HG03469 (cell line): ENCODE results near the gene COMTD1.

ENCODE experiments used
- ATAC-seq: cut with Tn5 transposase; IDR thresholded peaks from one replicate; pipeline ENCODE4 v1.9.1; 2021; ENCODE audit warnings: mild to moderate bottlenecking, moderate library complexity, moderate number of reproducible peaks; ENCODE audit not compliant: unreplicated experiment

The COMTD1 gene

DNA sequence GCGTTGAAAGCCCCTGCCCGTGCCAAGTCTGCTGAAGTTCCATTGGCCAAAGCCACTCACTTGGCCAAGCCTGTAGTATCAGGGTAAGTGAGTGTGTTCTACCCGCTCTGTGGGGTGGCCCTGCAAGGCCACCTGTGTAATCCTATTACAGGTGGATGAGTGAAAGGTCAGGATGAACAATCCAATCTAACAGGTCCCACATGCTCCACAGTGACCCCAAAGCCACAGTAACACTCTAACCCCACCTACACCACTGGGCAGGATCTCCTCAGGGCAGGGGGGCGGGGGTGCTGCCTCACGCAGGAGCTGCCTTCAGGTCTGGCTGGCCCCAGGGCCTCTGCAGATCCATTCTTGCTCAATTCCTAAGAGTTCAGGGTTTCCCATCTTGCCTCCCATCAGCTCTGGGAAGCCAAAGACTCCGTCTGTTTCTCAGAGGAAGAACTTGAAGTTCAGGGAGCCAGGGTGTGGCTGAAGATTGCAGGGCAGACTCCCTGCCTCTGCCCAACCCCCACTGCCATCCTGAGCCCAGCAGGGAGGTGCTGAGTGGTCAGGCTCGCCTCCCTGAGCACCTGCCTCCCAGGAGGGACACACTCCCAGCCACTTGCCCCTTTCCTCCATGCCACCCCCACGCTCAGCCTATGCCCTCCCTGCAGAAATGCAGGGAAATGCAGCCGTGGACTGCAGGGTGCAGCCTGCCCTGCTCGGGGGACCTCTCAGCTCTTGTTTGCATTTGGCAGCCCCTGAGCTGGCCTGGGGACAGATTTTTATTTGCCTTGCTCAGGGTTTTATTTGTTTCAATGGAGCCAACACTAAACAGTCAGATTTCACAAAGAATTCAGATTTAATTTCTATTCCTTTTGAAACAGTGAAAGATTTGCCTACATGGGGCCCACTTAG, 9.8 kb upstream of the COMTD1 start:
- no peak for ATAC-seq

DNA sequence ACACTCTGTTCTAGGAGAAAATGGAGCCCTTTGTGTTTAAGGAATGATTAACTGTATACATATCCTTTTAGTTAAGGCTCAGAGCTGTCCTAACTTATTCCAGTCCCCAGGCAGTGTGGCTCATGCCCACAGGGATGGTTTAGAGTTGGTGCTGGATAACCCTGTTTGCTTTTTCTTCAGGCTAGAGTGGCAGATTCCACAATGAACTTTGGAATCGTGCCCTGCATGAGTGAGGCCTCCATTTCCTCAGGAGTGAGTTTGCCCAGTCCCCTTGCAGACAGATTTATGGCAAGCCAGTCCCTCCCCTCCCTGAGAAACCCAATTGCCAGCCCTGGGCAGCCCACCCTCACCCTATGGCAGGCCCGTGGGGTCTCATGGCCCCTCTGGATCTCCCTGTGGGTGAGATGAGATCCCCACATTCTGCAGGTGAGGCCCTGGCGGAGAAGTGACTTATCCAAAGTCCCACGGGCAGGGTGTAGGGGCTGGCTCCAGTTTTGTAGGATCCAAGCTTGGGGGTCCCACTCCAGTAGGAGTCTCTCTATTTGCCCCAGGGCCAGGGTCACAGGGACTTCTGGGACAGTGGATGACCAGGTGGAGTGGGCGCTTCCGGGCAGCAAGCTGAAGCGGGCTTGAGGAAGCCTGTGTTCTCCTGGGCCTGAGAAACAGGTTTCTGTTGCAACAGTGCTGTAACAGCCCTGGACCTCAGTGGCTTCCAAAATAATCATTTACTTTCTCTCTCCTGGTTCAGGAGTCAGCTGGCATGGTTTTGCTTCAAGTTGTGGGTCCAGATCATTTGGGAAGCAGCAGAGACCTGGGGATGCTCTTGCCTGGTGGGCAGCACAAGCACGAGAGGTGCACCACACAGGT, 9.0 kb upstream of the COMTD1 start:
- ATAC-seq = no peak

DNA sequence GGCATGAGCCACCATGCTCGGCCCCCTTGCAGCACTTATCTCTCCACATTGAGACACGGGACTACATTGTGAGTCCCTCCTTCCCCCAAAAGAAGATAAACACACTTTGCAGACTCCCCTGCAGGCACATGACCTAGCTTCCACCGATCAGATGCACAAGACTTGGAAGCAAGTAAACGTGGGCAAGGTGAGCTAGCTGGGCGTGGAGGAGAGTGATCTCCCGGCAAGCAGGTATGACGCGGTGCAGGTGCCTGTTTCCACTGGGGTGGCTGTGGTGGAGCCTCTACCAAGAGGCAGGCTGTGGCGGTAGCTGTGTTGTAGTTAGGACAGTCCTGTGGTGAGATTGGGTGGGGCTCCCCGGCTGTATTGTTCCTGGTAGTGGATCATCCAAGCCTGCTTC, 7.7 kb upstream of the COMTD1 start:
- no peak for ATAC-seq

DNA sequence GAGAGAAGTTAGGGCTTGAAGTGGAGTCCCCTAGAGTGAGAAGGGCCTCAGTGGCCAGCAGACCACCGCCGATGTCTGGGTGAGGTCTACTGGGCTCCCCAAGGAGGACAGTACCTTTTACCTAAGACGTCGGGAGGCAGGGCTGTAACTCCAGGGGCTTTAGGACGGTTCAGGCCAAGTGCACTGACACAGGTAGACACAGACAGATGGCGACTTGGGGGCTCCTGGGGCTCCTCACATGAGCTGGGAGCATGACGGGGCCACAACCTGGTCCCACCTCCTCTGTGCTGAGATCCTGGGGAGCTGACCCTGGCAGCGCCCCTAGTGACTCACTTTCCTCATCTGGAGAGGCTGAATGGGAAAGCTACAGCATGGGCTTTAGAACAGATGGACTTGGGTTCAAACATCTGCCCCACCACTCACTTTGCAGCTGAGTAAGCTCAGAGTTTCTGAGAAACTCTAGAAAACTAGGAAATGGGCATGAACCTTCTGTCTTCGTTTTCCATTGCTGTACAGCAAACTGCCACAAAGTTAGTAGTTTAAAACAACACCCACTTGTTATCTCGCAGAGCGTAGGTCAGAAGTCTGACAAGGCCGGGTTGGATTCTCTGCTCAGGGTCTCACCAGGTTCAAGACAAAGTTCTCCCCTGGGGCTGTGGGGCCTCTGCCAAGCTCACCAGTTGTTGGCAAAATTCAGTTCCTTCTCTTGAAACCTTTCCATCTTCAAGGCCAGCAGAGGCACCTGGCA, 4.7 kb upstream of the COMTD1 start:
- ATAC-seq = no peak

DNA sequence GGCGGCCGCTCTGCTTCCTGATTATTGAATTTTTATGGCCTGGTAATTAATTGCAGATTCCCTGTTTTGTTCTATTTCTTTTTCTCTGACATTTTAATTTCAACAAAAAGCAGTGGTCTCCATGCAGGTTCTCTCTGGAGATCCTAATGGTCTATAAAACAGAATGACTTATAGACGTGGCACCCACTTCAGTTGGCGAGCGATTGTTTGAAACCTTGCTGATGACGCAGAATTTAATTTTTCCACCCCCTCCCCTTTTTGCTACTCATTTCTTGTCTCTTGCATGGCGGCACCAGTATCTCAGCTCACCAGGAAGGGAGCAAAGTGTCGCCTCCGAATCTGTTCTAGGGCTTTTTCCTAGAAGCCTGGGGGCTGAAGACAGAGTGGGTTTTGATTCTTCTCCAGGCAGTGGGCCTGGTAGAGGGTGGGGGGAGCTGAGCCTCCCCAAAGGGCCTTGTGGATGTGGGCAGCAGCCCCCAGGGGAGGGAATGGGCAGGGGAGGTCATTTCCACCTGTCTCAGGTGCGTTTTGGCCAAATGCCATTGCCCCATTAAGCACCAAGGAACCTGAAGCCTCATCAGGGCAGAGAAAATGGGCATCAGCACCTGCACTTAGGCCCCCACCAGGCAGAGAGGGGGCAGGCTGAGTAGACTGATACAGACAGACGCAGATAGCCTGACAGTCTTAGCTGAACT, 3.5 kb upstream of the COMTD1 start:
- no peak for ATAC-seq

DNA sequence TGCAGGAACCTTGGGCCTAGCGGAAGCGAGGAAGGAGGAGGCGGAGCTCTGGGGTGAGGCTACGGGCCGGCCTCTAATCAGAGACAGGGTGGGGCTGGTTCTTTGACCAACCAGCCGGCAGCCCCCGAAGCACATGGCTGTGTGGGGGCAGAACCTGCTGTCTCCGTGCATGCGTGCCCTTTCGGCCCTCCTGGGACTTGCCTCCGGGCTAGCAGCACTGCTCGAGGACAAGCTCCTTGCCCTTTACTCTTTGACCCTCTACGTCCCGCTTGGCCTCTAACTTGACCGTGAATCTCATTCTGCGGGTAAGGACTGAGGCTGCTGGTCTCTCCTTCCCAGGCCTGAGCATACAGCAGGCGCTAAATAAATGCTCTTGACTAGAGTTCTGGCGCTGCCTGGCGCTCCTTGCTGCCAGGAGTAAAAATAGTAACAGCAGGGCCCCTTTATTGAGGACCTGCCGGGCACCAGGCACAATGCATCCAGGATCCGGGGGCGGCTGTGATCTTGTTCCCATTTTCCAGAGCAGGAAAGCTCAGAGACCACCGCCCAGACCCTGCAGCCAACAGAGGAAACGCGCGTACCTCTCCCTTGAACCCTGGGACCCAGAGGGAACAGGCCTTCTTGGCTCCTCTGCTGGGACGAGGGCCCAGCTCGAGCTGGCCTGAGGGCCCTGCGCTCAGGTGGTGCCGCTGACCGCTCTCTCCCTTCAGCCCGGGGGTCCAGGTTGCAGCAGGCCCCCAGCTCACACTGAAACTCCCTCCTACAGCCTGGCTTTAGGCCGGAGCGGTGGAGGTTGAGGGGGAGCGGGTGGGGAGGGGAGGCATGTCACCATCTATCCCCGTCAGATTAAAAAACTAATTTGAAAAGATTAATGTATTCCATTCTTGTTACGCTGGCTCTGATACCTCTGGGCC, 2.7 kb upstream of the COMTD1 start:
- ATAC-seq = no peak

DNA sequence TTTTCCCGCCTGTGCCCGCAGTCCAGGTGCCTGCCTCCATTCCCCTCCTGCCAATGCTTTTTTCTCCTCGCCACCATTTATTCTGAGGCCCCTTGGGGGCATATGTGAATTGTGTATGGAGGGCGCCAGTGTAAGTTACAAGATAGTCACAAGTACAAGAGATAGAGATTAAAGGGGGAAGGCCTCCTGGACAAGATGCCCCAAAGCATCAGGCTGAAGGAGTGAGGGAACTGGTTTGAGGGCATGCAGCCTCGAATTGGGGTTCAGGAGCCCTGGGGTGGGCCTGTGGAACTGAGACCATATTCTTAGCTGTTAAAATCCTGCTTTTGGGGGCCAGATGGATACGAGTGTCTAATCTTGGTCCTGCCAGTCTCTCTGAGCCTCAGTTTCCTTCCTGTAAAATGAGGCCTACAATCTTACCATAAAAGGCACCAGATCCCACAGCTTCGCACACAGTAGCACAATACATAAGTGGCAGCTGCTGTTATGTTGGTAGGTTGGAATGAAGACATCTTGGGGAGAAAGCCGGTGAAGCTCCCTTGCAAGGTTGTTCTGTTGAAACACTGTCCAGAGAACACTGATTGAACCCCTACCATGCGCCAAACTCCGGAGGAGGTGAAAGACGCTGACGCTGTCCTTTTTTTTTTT, 545 bp upstream of the COMTD1 start:
- ATAC-seq = no peak

DNA sequence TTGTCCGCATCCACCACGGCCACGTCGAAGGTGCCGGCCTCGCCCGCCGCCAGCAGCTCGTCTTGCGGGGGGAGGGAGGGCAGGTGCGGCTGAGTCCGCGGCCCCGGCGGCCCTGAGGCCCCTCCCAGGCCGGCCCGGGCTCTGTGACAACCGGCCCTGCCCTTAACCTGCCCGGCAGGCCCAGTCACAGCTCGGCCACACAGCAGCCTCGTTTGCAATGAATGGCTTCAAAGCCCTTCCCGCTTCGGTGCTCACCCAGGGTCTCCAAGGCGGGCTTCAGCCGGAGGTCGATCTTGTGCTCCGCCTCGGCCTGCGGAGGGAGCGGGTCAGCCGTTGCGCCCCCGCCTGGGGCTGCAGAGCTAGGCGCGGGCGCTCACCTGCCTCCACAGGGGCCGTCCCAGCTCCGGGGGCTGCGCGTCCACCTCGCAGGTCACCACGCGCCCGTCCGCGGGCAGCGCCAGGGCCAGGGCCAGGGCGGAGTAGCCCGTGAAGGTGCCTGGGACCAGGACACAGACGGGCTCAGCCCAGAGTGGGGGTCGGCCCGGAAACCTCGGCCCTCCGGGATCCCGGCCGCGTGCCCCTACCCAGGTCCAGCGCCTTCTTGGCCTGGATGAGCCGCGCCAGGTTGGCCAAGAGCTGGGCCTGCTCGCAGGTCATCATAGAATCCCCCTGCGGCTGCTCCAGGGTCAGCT, 928 bp downstream of the COMTD1 start:
- no peak for ATAC-seq

DNA sequence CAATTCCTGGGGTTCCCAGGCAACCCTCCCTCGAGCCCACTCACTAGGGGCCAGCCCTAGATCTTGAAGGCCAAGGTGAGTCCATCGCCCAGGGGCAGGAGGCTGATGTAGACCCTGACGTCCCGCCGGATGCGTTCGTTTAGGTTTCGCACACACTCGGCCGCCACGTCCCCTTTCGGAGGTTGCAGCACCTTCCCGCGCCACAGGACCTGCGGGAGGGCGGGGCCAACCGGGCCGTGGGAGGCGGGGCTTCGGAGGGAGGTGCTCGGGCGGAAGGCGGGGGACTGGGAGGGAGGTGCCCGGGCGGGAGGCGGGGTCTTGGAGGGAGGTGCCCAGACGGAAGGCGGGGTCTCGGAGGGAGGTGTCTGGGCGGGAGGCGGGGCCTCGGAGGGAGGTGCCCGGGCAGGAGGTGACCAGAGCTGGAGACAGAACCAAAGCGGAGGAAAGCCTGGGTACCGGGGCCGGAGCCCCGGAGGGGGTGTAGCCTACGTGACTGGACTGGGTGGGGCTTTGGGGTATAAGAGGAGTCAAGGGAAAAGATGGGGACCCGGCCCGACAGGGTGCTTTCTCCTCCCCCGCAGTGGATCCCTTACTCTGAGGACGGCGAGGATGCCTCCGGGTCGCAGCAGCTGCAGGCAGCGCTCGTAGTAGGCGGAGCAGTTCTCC, 1.6 kb downstream of the COMTD1 start:
- ATAC-seq = peak; percentile 19

DNA sequence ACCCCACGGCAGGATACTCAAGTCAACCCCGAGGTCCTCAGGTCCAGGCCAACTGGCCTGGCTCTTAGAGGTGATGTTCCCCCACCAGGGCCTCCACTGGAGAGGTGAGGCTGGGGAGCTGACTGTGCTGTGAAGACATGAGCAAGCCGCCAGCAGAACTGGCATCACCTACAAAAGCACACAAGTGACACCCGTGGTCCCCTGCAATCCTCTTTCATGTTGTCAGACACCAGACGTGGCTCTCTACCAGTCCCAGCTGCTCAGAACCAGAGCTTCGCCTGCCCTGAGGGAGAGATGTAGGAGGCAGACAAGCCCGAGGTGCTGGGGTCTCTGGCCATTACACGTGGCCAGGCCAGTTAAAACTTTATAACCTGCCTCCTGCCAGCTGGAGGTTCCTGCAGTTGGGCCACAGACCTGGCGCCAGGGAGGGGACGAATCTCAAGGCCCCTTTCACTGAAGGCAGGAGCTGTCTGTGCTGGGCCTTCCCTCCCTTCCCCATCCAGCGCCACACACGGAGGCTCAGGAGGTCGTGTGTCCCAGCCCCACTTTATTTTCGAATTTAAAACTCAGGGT, 2.2 kb downstream of the COMTD1 start:
- ATAC-seq = no peak

DNA sequence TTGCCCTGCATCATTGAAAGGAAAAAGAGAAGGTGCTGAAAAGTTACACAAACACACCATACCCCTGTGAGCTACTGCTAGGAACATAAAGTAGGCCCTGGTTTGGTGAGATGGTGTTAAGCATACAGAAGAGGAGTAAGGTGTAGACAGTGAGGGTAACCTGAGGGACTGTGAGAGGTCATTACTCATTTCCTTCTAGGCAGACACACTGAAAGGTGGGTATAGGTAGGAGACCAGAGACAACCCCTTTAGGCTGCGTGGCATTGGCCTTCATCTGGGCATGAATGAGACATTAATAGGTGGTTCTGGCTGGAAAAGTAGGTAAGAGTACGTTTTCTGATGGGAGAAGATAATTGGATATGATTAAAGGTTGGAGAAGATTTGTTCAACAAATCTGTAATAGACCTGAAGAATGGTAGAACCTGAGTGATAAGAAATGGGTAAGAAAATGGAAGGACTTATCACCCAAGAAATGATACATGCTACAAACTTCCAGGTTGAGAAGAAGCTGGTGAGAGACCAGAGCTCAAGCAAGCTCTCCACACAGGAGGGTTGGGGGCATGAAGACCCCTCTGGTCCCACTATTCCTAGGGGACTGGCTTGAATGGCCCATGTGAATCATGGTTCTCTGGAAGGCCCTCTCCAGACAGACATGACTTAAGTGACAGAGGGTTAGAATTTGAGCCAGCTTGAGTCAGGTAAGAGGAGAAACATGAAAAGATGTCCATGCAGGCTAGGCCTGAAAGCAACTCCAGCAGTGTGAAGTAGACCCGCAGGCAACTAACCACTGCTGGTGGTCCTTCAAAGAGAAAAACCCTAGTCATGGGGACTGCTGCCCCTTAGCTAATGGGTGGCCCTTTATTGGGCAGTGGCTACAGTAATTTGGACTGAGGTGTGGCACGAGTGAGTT, 3.8 kb downstream of the COMTD1 start:
- ATAC-seq = no peak

DNA sequence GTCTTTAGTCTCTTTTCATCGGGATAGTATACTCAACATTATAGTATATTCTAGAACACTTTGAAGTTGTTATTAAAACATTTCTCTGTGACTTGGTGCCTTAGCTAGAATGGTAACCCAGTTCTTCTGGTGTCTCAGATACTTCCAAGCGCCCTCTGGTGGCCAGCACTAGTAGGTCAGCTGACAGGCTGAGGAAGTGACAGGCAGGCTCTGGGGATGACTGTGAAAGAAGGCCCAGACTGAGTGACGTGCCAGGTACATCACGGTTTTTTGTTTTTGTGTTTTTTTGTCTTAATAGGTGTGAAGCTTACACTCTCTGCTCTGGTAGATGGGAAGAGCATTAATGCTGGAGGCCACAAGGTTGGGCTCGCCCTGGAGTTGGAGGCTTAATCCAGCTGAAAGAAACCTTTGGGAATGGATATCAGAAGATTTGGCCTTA, 5.1 kb downstream of the COMTD1 start:
- peak; percentile 33 for ATAC-seq

DNA sequence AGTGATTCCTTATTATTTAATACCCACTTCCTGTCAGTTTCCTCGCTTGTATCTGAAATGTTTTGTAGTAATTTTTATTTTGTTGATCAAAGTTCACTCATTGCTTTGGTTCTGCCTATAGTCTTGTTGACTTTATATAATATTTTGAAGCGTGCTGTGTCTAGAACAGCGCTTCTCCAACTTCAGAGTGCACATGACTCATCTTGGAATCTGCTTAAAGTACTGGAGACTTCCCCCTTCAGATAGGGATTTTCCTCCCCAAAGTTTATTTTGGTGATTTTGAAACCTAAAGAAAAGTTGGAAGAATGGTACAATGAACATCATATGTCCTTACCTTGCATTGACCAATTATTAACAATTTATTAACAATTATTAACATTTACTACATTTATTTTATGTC, 5.8 kb downstream of the COMTD1 start:
- ATAC-seq = no peak

DNA sequence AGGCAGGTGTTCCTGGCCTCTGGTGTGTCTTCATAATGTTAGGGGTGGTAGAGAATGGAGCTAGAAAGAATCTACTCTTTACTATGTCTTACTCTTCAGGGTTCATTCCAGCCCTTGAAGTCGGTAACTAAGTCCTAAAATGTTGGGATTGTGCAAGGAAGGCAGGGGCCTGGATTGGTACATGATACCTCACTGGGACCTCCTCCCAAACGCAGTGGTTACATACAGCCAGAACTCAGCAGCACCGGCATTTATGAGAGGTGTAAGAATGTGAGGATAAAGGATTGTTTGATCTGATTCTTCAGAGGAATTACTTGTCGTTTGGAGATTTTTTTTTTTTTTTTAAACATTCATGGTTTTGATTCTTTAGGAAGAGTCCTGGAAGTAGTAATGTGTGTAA, 6.9 kb downstream of the COMTD1 start:
- ATAC-seq = no peak

DNA sequence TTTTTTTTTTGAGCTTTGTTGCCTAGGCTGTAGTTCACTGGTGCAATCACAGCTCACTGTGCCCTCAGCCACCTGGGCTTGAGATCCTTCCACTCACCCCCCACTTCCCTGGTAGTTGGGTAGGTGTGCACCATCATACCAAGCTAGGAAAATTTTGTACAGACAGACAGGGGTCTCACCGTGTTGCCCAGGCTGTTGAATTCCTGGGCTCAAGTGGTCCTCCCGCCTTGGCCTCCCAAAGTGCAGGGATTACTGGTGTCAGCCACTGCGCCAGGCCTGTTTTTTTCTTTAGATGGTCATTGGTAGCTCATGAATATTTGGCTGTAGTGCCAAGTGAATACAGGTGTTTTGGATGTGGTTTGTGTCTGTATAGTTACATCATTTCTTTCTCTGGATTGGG, 7.5 kb downstream of the COMTD1 start:
- no peak for ATAC-seq

DNA sequence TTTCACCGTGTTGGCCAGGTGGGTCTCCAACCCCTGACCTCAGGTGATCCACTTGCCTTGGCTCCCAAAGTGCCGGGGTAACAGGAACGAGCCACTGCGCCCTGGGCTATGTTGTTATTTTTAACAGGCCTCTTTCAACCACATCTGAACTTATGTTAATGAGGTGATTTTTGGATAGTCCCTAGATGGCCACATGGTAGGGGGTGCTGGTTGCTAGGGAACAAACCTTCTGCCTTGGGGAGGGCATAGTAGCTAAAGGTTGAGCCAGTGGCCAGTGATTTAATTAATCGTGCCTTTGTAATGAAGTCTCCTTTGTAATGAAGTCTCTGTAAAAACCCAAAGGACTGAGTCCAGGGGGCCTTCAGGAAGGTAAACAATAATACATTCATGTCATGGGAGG, 9.1 kb downstream of the COMTD1 start:
- no peak for ATAC-seq

DNA sequence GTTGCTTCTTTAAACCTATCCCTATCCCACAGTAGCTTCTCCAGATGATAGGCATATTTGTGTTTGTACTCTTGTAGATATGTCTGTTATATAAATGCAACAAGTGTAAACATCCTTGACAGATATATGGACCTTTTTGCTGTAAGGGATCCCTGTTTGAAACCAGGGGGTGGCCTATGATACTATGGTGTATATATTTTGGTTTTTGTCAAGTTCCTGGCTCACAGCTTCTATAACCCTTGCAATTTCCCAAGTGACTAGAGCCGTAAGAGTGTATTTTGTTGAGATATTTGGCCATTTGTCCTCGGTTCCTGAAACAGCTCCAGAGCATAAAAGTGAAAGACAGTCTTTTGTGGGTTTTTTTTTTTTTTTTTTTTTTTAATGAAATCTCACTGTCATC, 9.7 kb downstream of the COMTD1 start:
- ATAC-seq = no peak
